Gastrocnemius medialis (tissue), 4 donors: ENCODE results near the gene SCAMP3. TPM values are rescaled to one million over a fixed set of nuclear protein-coding genes. Genes with fewer than 3 reads are reported as not detected.

ENCODE experiments used
- ATAC-seq, 2 donors: fragments of 150-250 bp; one replicate each; pipeline ENCODE4 v1.9.1; 2016
- DNase-seq, 2 donors: peaks; one replicate each; pipeline ENCODE4 v3.0.0-alpha.2; 2019
- H3K27ac ChIP-seq, 4 donors: fragments of 200-600 bp; sonication (generic); 1 replicate in 1 of 4; 2 replicates in 3 of 4; pipeline ENCODE4 v1.5.1; 2016 to 2018; ENCODE audit warnings: mild to moderate bottlenecking in 2 of 4, moderate library complexity in 1 of 4
- H3K27me3 ChIP-seq, 3 donors: fragments of 200-600 bp; sonication (generic) in 2 of 3; 1 replicate in 1 of 3; 2 replicates in 2 of 3; pipeline versions ENCODE4 v1.5.1 to v1.6.0; 2016 to 2019; ENCODE audit warnings: mild to moderate bottlenecking in 1 of 3, moderate library complexity in 1 of 3
- H3K36me3 ChIP-seq, 2 donors: fragments of 200-600 bp; sonication (generic) in 1 of 2; one replicate each; pipeline ENCODE4 v1.5.1; 2017 to 2018
- H3K4me1 ChIP-seq, 2 donors: fragments of 200-600 bp; sonication (generic) in 1 of 2; one replicate each; pipeline ENCODE4 v1.5.1; 2016 to 2017; ENCODE audit warnings: mild to moderate bottlenecking in 2 of 2
- H3K4me3 ChIP-seq, 4 donors: fragments of 200-600 bp; sonication (generic) in 3 of 4; 1 replicate in 1 of 4; 2 replicates in 3 of 4; pipeline ENCODE4 v1.5.1; 2016 to 2019; ENCODE audit warnings: mild to moderate bottlenecking in 2 of 4
- H3K9me3 ChIP-seq, 3 donors: fragments of 200-600 bp; sonication (generic) in 2 of 3; 1 replicate in 1 of 3; 2 replicates in 2 of 3; pipeline ENCODE4 v1.5.1; 2016 to 2019
- POLR2A ChIP-seq, 2 donors: fragments of 450-650 bp; IDR thresholded peaks; one replicate each; pipeline ENCODE4 v1.6.1; 2017; ENCODE audit warnings: antibody characterized with exemption in 2 of 2, mild to moderate bottlenecking in 2 of 2, moderate library complexity in 2 of 2
- in situ Hi-C, 4 donors: fragments of 200-750 bp; cut with MboI; loops; one replicate each; pipeline versions ENCODE4 v1.15.0 to v1.8.0; 2017; ENCODE audit warnings: low sequenced_read_pairs in 4 of 4
- intact Hi-C: fragments of 100-400 bp; cut with DNase I; formaldehyde crosslinking; loops from one replicate; pipeline ENCODE4 v1.15.1; 2023; ENCODE audit warnings: low total_unique reads
- total RNA-seq, 4 donors: library from RNA; depleted of rRNA; stranded (reverse); fragments of >200 nt; gene quantifications; one replicate each; pipeline versions ENCODE4 v1.1.0 to v1.2.3, GENCODE V29; 2016
- TF ChIP-seq, protein P1 (sequence below), 5 experiments: fragments of 450-650 bp in 3 of 5; fragments of 200-600 bp in 2 of 5; sonication (generic) in 2 of 5; IDR thresholded peaks in 4 of 5; conservative IDR thresholded peaks in 1 of 5; 1 replicate in 4 of 5; 2 replicates in 1 of 5; pipeline ENCODE4 v1.5.1; 2016 to 2019; ENCODE audit warnings: antibody characterized with exemption in 5 of 5, mild to moderate bottlenecking in 3 of 5, moderate library complexity in 3 of 5

Gene SCAMP3
- total RNA-seq, 4 donors from 2014 or later, result 60.0 to 108 (median 79.3) TPM

DNA sequence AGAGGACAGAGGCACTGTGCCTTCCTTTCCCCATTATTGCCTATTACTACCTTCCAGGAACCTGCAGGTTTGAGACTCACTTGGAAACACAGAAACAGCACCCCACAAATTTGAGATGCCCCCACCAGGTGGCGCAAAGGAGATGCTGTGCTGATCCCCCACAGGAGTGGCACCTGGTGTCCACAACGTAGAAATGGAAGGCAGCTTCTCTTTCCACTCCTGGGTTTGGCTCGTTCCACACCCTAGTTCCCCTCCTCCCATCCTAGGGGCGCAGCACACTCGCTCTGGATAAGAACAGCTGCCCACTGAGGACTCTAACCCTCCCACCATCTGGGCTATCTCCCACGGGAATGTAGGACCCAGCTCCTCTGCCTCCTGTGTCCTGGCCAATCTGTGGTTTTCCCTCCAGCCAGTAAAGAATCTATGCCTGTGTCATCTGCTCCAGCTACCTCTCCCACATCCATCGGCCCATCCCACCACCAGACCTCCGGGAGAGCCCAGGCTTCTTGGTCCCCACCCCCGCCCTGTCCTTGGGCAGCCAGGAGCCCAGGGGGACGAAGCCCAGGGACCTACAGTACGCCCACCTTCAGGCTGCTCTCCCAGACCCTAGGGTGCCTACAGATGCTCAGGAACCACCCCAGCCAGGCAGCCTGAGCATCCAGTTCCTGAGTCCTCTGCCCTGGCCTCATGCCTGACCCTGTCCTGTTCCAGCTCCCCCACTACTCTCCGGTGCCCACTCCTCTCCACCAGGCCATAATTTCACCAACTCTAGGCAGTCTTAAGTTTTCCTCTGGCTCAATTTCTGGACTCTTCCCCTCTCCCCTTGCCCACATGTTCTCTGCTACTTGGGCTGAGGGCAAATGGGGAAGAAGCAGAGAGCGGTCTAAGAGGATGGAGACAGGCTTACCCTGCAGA is 55.0 kb downstream of the SCAMP3 start:
- TF ChIP-seq POLR2A (IDR thresholded peaks at IDR 0.05), result no peak
- TF ChIP-seq, protein P1, sequence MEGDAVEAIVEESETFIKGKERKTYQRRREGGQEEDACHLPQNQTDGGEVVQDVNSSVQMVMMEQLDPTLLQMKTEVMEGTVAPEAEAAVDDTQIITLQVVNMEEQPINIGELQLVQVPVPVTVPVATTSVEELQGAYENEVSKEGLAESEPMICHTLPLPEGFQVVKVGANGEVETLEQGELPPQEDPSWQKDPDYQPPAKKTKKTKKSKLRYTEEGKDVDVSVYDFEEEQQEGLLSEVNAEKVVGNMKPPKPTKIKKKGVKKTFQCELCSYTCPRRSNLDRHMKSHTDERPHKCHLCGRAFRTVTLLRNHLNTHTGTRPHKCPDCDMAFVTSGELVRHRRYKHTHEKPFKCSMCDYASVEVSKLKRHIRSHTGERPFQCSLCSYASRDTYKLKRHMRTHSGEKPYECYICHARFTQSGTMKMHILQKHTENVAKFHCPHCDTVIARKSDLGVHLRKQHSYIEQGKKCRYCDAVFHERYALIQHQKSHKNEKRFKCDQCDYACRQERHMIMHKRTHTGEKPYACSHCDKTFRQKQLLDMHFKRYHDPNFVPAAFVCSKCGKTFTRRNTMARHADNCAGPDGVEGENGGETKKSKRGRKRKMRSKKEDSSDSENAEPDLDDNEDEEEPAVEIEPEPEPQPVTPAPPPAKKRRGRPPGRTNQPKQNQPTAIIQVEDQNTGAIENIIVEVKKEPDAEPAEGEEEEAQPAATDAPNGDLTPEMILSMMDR (IDR thresholded peaks at IDR 0.05 in 4 of 5, conservative IDR thresholded peaks at IDR 0.05 in 1 of 5), result peak; percentile 66 to 85 (median 82)
- Histone ChIP-seq H3K27me3 (no peaks in the 10 kb centered on the region), H3K4me3 (peak overlapping the region in 3 of 4 donors; percentile 5 to 91 (median 88)), H3K4me1 (peaks cover 16 to 28% of the 10 kb centered on the region in 2 donors), H3K27ac (peak overlapping the region; percentile 93 to 99 (median 96)), H3K9me3 (no peaks in the 10 kb centered on the region), H3K36me3 (peaks cover 0 to 3% of the 10 kb centered on the region in 2 donors)
- in situ Hi-C loops, result no loop called here
- intact Hi-C loops, result loop anchor here (1.0 to 5.0 kb wide), 4 partner anchors 19 to 116 kb away; partner anchors contain the start of gene FDPS
- peak; percentile 37 to 49 for ATAC-seq
- DNase-seq, result peak; percentile 45 to 76

Other genes starting within 250 kb of the SCAMP3 start
- not detected for gene DCST2, start 228.6 kb downstream of the SCAMP3 start, total RNA-seq
- under 1 TPM in 2 of 4 donors, not detected in 2; 0.13 to 0.35 TPM for gene DCST1, start 228.5 kb downstream of the SCAMP3 start, total RNA-seq
- gene ADAM15, start 211.0 kb downstream of the SCAMP3 start, total RNA-seq, result 10 to 100 TPM; 30.3 to 42.8 (median 36.9) TPM
- gene EFNA4, start 198.6 kb downstream of the SCAMP3 start, total RNA-seq, result under 1 TPM; 0.41 to 0.87 (median 0.80) TPM
- gene EFNA3, start 183.5 kb downstream of the SCAMP3 start, total RNA-seq, result 1 to 10 TPM in 2 of 4 donors, under 1 TPM in 1, not detected in 1; 0.55 to 1.8 (median 1.6) TPM
- gene EFNA1, start 134.5 kb downstream of the SCAMP3 start, total RNA-seq, result 10 to 100 TPM; 12.6 to 35.1 (median 14.4) TPM
- 10 to 100 TPM in 1 of 4 donors, 1 to 10 TPM in 3; 3.5 to 11.4 (median 8.2) TPM for gene SLC50A1, start 126.5 kb downstream of the SCAMP3 start, total RNA-seq
- gene DPM3, start 121.8 kb downstream of the SCAMP3 start, total RNA-seq, result 10 to 100 TPM in 3 of 4 donors, 1 to 10 TPM in 1; 7.3 to 69.5 (median 57.9) TPM
- gene KRTCAP2, start 89.1 kb downstream of the SCAMP3 start, total RNA-seq, result 100 to 1,000 TPM in 1 of 4 donors, 10 to 100 TPM in 3; 59.6 to 102 (median 91.6) TPM
- not detected for gene TRIM46, start 88.5 kb downstream of the SCAMP3 start, total RNA-seq
- 1 to 10 TPM; 1.5 to 4.6 (median 3.3) TPM for gene THBS3, start 54.5 kb downstream of the SCAMP3 start, total RNA-seq
- gene MTX1, start 53.7 kb downstream of the SCAMP3 start, total RNA-seq, result 10 to 100 TPM; 14.4 to 26.9 (median 24.6) TPM
- 10 to 100 TPM in 3 of 4 donors, 1 to 10 TPM in 1; 7.9 to 22.3 (median 18.8) TPM for gene ENTREP3, start 6.9 kb downstream of the SCAMP3 start, total RNA-seq
- 10 to 100 TPM in 2 of 4 donors, 1 to 10 TPM in 2; 7.1 to 13.1 (median 9.8) TPM for gene CLK2, start 11.1 kb upstream of the SCAMP3 start, total RNA-seq
- gene HCN3, start 15.1 kb upstream of the SCAMP3 start, total RNA-seq, result 1 to 10 TPM in 2 of 4 donors, under 1 TPM in 2; 0.18 to 1.5 (median 1.1) TPM
- gene PKLR, start 39.1 kb upstream of the SCAMP3 start, total RNA-seq, result not detected
- gene FDPS, start 46.5 kb upstream of the SCAMP3 start, total RNA-seq, result 10 to 100 TPM; 47.6 to 65.4 (median 49.1) TPM
- 10 to 100 TPM in 2 of 4 donors, 1 to 10 TPM in 2; 7.4 to 11.5 (median 9.4) TPM for gene RUSC1, start 58.5 kb upstream of the SCAMP3 start, total RNA-seq